ENCODE results near the gene ZBTB20. TPM values are rescaled to one million over a fixed set of nuclear protein-coding genes. Genes with fewer than 3 reads are reported as not detected.

The ZBTB20 gene
- polyA plus RNA-seq, 1 donor from 2014 or later: 4.8 TPM

DNA sequence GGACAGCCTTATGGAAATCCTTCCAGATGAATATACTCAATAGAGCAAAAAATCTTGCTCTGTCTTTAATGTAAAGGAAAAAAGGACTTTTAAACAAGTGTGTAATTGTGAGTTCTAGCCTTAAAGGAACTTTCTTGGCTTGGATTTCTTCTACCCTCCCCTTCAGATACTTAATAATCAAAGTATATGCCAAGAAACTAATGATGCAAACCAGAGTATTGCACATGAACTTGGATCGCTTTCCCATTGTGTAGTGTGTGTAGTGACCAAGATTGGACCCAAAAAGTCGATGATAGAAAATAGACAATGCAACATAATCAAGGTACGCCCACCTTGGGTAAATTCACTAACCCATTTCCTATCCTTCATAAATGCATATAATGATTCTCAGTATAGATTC, 729.4 kb downstream of the ZBTB20 start:
- H3K79me2 ChIP-seq (replicated peaks; ENCODE audit: insufficient read depth, low read length): peaks cover 22% of the 10 kb centered on the region
- TF ChIP-seq EP300 (conservative IDR thresholded peaks at IDR 0.05; ENCODE audit: poor library complexity, severe bottlenecking) (no peak), EZH2 (IDR thresholded peaks at IDR 0.05; ENCODE audit: borderline replicate concordance, insufficient read depth, low read length, poor library complexity, severe bottlenecking) (no peak), MXI1 (conservative IDR thresholded peaks at IDR 0.05; ENCODE audit: poor library complexity, severe bottlenecking) (no peak), RAD21 (conservative IDR thresholded peaks at IDR 0.05) (no peak), SMC3 (conservative IDR thresholded peaks at IDR 0.05; ENCODE audit: poor library complexity) (no peak), REST (IDR thresholded peaks at IDR 0.05; ENCODE audit: borderline replicate concordance) (no peak), TAF1 (IDR thresholded peaks at IDR 0.05; ENCODE audit: low read depth) (no peak), POLR2AphosphoS5 (IDR thresholded peaks at IDR 0.05) (no peak)
- TF ChIP-seq, protein P1, sequence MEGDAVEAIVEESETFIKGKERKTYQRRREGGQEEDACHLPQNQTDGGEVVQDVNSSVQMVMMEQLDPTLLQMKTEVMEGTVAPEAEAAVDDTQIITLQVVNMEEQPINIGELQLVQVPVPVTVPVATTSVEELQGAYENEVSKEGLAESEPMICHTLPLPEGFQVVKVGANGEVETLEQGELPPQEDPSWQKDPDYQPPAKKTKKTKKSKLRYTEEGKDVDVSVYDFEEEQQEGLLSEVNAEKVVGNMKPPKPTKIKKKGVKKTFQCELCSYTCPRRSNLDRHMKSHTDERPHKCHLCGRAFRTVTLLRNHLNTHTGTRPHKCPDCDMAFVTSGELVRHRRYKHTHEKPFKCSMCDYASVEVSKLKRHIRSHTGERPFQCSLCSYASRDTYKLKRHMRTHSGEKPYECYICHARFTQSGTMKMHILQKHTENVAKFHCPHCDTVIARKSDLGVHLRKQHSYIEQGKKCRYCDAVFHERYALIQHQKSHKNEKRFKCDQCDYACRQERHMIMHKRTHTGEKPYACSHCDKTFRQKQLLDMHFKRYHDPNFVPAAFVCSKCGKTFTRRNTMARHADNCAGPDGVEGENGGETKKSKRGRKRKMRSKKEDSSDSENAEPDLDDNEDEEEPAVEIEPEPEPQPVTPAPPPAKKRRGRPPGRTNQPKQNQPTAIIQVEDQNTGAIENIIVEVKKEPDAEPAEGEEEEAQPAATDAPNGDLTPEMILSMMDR (IDR thresholded peaks at IDR 0.05; ENCODE audit: poor library complexity, severe bottlenecking): no peak

DNA sequence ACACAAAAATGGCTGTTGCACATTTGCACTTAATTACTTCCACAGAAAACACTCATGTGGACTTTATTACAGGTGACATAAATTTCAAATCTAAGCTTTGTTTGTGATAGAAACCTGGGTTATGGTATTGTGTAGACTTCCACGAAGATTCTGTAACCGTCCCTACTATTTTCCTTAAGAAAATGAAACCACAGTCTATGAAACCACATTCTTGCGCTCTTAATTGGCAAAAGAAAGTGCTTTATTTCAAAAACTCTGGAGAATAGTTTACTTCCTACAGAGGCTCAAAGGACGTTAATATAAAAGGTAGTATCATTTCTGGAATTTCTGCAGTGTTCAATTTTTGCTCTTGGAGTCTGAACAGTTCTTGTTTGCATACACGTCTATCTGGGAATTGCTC, 729.8 kb downstream of the ZBTB20 start:
- peaks cover 22% of the 10 kb centered on the region for H3K79me2 ChIP-seq (replicated peaks; ENCODE audit: insufficient read depth, low read length)
- H3K4me3 ChIP-seq (ENCODE audit: low read length): no peak overlapping the region
- no peak overlapping the region for H2AFZ ChIP-seq (ENCODE audit: low read depth, low read length)
- H3K36me3 ChIP-seq (ENCODE audit: insufficient read depth, low read length): no peaks in the 10 kb centered on the region
- H3K9me2 ChIP-seq (ENCODE audit: insufficient read depth, low read length): no peaks in the 10 kb centered on the region
- H3K9me3 ChIP-seq (ENCODE audit: low read length): no peaks in the 10 kb centered on the region
- TF ChIP-seq EZH2 (IDR thresholded peaks at IDR 0.05; ENCODE audit: borderline replicate concordance, insufficient read depth, low read length, poor library complexity, severe bottlenecking) (no peak), REST (IDR thresholded peaks at IDR 0.05; ENCODE audit: borderline replicate concordance) (no peak), EP300 (conservative IDR thresholded peaks at IDR 0.05; ENCODE audit: poor library complexity, severe bottlenecking) (no peak), TAF1 (IDR thresholded peaks at IDR 0.05; ENCODE audit: low read depth) (no peak), SMC3 (conservative IDR thresholded peaks at IDR 0.05; ENCODE audit: poor library complexity) (no peak), RAD21 (conservative IDR thresholded peaks at IDR 0.05) (no peak), MXI1 (conservative IDR thresholded peaks at IDR 0.05; ENCODE audit: poor library complexity, severe bottlenecking) (no peak), POLR2AphosphoS5 (IDR thresholded peaks at IDR 0.05) (no peak)
- TF ChIP-seq, protein P1 (IDR thresholded peaks at IDR 0.05; ENCODE audit: poor library complexity, severe bottlenecking): no peak
- no peaks in the 10 kb centered on the region for H3F3A ChIP-seq (ENCODE audit: insufficient read depth, low read length, poor library complexity, severe bottlenecking)
- H3K9ac ChIP-seq (ENCODE audit: low read length): no peak overlapping the region
- H4K20me1 ChIP-seq (ENCODE audit: insufficient read depth): no peaks in the 10 kb centered on the region
- no peak overlapping the region for H3K4me2 ChIP-seq (ENCODE audit: low read length)
- no peaks in the 10 kb centered on the region for H3K27me3 ChIP-seq (ENCODE audit: insufficient read depth, low read depth, low read length)
- H3K27ac ChIP-seq (ENCODE audit: low read length): no peak overlapping the region

More for the DNA sequence above, 729.4 kb downstream of the ZBTB20 start:
- H3K36me3 ChIP-seq (ENCODE audit: insufficient read depth, low read length): no peaks in the 10 kb centered on the region
- no peaks in the 10 kb centered on the region for H4K20me1 ChIP-seq (ENCODE audit: insufficient read depth)
- no peaks in the 10 kb centered on the region for H3K9me2 ChIP-seq (ENCODE audit: insufficient read depth, low read length)
- H2AFZ ChIP-seq (ENCODE audit: low read depth, low read length): no peak overlapping the region
- no peaks in the 10 kb centered on the region for H3K9me3 ChIP-seq (ENCODE audit: low read length)
- no peak overlapping the region for H3K4me3 ChIP-seq (ENCODE audit: low read length)
- no peak overlapping the region for H3K27ac ChIP-seq (ENCODE audit: low read length)
- H3F3A ChIP-seq (ENCODE audit: insufficient read depth, low read length, poor library complexity, severe bottlenecking): no peaks in the 10 kb centered on the region
- H3K27me3 ChIP-seq (ENCODE audit: insufficient read depth, low read depth, low read length): no peaks in the 10 kb centered on the region
- no peak overlapping the region for H3K4me2 ChIP-seq (ENCODE audit: low read length)
- H3K9ac ChIP-seq (ENCODE audit: low read length): no peak overlapping the region

Measured in neural cell (in vitro differentiated cells).